Measurements from ENCODE around the gene ST6GALNAC4. TPM values are rescaled to one million over a fixed set of nuclear protein-coding genes. Genes with fewer than 3 reads are reported as not detected.
A peak's percentile ranks its signal among the peaks of the same experiment; 100 is the strongest.

The ST6GALNAC4 gene
- total and polyA plus RNA-seq, 9 of the 15 experiments (the other 6 are each of a cell fraction or from before 2014, with no cell fraction given), result 2.6 to 43.1 (median 15.4) TPM

DNA sequence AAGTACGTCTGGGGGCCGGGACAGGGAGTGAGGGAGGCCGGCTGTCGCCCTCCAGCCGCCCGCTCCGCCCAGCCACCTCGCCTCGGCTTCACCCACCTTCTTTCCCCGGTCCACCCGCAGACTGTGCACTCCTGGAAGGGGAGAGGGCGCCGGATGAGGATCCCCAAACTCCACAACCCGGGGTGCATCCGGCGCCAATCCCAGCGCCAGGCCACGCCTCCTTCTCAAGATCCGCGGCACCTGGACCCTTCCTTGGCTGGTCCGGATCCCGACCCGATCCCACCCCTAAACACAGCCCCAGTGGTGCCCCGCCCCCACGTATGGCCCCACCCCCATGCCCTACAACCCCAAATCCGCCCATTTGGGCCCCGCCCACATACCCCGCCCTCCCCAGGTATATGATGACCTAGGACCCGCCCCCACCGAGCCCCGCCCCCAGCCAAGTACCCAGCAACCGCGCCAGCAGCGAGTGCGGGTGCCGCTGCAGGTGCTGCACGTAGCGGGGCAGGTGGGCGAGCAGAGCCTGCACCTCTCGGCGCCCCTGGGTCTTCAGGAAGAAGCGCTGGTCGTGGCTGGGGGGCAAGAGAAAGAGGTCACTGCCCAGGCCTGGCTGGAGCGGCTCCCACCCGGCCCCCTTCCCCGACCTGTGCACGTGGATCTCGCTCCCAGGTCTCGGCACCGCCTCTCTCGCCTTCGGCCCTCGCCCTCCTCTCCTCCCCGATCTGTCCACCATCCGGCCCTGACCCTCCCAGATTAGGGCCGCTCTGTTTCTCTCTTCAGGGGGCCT lies 10.6 kb upstream of the ST6GALNAC4 start (continued):
- TF ChIP-seq CHD4 (IDR thresholded peaks at IDR 0.05; ENCODE audit: insufficient read depth, insufficient replicate concordance, low read depth, low read length, poor library complexity, severe bottlenecking) (no peak), EZH2 (IDR thresholded peaks at IDR 0.05; ENCODE audit: borderline replicate concordance, low read depth, low read length) (no peak), GTF2F1 (IDR thresholded peaks at IDR 0.05; ENCODE audit: low read depth, low read length) (no peak), NBN (IDR thresholded peaks at IDR 0.05; ENCODE audit: low read depth) (no peak), PCBP1 (IDR thresholded peaks at IDR 0.05; ENCODE audit: low read depth, low read length, poor library complexity, severe bottlenecking) (peak; percentile 23), TGIF2 (CRISPR knock-in tag; IDR thresholded peaks at IDR 0.05) (no peak), MCM5 (IDR thresholded peaks at IDR 0.05; ENCODE audit: low read depth) (no peak), GATAD2B (IDR thresholded peaks at IDR 0.05; ENCODE audit: borderline replicate concordance) (no peak), MTA1 (IDR thresholded peaks at IDR 0.05; ENCODE audit: borderline replicate concordance) (no peak), RBFOX2 (IDR thresholded peaks at IDR 0.05; ENCODE audit: low read depth, low read length) (no peak), CBFA2T2 (conservative IDR thresholded peaks at IDR 0.05) (no peak), TBL1XR1 (IDR thresholded peaks at IDR 0.05; ENCODE audit: low read length in 2 of 2) (no peak), ZNF124 (CRISPR knock-in tag; IDR thresholded peaks at IDR 0.05) (no peak), SIRT6 (IDR thresholded peaks at IDR 0.05; ENCODE audit: low read depth, low read length) (no peak), ZNF76 (CRISPR knock-in tag; IDR thresholded peaks at IDR 0.05; ENCODE audit: borderline replicate concordance) (no peak), PHF20 (IDR thresholded peaks at IDR 0.05; ENCODE audit: partially characterized antibody) (no peak)
- TF ChIP-seq, protein P1, sequence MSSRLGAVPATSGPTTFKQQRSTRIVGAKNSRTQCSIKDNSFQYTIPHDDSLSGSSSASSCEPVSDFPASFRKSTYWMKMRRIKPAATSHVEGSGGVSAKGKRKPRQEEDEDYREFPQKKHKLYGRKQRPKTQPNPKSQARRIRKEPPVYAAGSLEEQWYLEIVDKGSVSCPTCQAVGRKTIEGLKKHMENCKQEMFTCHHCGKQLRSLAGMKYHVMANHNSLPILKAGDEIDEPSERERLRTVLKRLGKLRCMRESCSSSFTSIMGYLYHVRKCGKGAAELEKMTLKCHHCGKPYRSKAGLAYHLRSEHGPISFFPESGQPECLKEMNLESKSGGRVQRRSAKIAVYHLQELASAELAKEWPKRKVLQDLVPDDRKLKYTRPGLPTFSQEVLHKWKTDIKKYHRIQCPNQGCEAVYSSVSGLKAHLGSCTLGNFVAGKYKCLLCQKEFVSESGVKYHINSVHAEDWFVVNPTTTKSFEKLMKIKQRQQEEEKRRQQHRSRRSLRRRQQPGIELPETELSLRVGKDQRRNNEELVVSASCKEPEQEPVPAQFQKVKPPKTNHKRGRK (tag; IDR thresholded peaks at IDR 0.05), result no peak
- TF ChIP-seq, protein P2, sequence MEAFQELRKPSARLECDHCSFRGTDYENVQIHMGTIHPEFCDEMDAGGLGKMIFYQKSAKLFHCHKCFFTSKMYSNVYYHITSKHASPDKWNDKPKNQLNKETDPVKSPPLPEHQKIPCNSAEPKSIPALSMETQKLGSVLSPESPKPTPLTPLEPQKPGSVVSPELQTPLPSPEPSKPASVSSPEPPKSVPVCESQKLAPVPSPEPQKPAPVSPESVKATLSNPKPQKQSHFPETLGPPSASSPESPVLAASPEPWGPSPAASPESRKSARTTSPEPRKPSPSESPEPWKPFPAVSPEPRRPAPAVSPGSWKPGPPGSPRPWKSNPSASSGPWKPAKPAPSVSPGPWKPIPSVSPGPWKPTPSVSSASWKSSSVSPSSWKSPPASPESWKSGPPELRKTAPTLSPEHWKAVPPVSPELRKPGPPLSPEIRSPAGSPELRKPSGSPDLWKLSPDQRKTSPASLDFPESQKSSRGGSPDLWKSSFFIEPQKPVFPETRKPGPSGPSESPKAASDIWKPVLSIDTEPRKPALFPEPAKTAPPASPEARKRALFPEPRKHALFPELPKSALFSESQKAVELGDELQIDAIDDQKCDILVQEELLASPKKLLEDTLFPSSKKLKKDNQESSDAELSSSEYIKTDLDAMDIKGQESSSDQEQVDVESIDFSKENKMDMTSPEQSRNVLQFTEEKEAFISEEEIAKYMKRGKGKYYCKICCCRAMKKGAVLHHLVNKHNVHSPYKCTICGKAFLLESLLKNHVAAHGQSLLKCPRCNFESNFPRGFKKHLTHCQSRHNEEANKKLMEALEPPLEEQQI (IDR thresholded peaks at IDR 0.05), result no peak
- TF ChIP-seq, protein P3, sequence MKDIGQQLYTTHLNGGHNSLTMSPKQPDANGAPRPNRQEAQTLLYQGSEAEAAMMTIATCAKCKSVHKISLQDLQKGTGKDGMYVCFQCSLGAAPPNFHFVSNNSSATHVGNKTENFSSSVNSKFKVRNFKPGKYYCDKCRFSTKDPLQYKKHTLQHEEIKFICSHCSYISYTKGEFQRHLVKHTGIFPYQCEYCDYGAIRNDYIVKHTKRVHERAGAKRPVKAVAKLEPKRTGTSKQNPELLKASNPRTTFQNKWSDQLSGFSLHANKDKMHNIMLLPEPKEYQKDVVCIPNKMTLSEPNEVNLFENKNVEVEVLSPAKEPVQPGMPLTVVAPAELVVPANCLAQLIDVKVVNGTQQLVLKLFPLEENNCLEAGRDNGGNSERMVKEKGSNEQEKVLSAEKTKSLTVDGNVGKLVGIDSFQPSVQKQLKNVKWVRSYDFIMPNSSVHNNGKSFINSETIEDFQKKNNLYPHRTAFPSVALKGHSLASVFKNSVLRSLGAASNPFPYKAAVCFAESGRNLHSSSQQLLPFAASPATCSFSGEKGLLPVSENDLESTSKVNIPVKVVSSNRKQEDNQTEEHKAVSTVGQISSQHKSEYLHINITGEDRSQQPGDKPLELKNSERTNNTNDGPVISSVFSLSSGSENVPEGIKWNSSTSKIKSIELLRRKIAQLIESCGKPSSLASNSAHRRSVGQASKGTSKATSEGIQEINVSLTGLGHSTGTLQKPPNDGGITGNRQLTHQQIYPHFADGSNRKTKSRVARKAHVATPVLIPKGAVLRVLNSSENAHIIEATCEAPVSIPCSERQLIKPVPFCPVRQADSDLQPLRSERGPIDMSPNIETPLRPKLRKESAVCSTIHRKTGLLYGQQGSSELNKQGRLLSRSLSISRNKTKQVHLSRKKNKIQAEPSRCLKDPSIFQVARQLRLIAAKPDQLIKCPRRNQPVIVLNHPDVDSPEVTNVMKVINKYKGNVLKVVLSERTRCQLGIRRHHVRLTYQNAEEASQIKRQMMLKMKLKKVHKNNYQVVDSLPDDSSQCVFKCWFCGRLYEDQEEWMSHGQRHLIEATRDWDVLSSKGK (CRISPR knock-in tag; IDR thresholded peaks at IDR 0.05), result no peak
